Measurements from ENCODE around the gene TKT. TPM values are rescaled to one million over a fixed set of nuclear protein-coding genes. Genes with fewer than 3 reads are reported as not detected.
"Not testable (repeated sequence)": the region's sequence is repeated elsewhere in the genome, so short reads cannot be mapped to it uniquely, and the experiment has no call there.

The TKT gene
- total RNA-seq, 2 experiments from 2014 or later, result 397 to 417 TPM

DNA sequence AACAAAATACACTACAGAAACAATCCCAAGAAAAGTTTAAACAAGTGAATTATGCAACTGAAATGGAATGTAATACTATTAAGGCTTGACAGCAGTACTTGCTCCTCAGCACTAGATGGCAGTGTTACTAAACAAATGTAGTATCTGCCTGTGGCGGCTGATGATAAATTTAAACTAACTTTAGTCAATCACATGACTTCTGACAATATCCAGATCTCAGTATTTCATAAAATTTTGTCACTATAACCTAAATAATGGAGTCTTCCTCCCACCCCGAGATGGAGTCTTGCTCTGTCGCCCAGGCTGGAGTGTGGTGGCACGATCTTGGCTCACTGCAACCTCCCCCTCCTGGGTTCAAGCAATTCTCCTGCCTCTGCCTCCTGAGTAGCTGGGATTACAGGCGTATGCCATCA is 43.8 kb upstream of the TKT start:
- intact Hi-C loops (cut with micrococcal nuclease), result loop anchor here (5.0 kb wide), 1 partner anchor 193 kb away; the partner anchor contains the start of gene CACNA1D
- peaks cover 16% of the 10 kb centered on the region for H3K36me3 Mint-ChIP-seq (ENCODE audit: low read depth)
- CTCF ChIA-PET, result interaction anchor here (0.8 to 1.8 kb wide), 13 partner anchors 10 to 410 kb away, joined by 3 to 7 read pairs (median 5); no protein-coding TSS in a partner anchor
- H3K4me3 Mint-ChIP-seq; POLR2A ChIA-PET; H3K27ac Mint-ChIP-seq; H3K9me3 Mint-ChIP-seq; H3K4me1 Mint-ChIP-seq (ENCODE audit: low read depth); H3K27me3 Mint-ChIP-seq: not testable (repeated sequence)
- TF ChIP-seq CTCF (IDR thresholded peaks at IDR 0.05), result peak; percentile 87
- ATAC-seq (peak; percentile 83), DNase-seq (peak; percentile 12)

GRCh38 chr3:53295410-53295809 is 39.6 kb upstream of the TKT start:
- no peak for TF ChIP-seq CTCF (IDR thresholded peaks at IDR 0.05)
- Mint-ChIP-seq H3K4me1 (ENCODE audit: low read depth) (no peaks in the 10 kb centered on the region), H3K36me3 (ENCODE audit: low read depth) (peaks cover 8% of the 10 kb centered on the region), H3K27ac (no peak overlapping the region), H3K9me3 (no peaks in the 10 kb centered on the region), H3K4me3 (no peak overlapping the region), H3K27me3 (no peaks in the 10 kb centered on the region)
- DNase-seq, result no peak
- no peak for ATAC-seq
- ChIA-PET CTCF (interaction anchor here (1.4 kb wide), 2 partner anchors 10 to 20 kb away, joined by 3 to 4 read pairs; no protein-coding TSS in a partner anchor), POLR2A (interaction anchor here (0.6 kb wide), 1 partner anchor 41 kb away, joined by 4 read pairs; no protein-coding TSS in a partner anchor)
- intact Hi-C loops (cut with micrococcal nuclease), result loop anchor here (5.0 kb wide), 1 partner anchor 197 kb away; the partner anchor contains the start of gene CACNA1D

- intact Hi-C loops (cut with micrococcal nuclease), result no loop called here
- CTCF ChIA-PET, result no interaction called here
- no peaks in the 10 kb centered on the region for H3K9me3 Mint-ChIP-seq
- H3K27ac Mint-ChIP-seq, result peak overlapping the region; percentile 4
- H3K4me1 Mint-ChIP-seq (ENCODE audit: low read depth), result no peaks in the 10 kb centered on the region
- ATAC-seq, result no peak
- H3K4me3 Mint-ChIP-seq, result no peak overlapping the region
- TF ChIP-seq CTCF (IDR thresholded peaks at IDR 0.05), result no peak
- peaks cover 5% of the 10 kb centered on the region for H3K36me3 Mint-ChIP-seq (ENCODE audit: low read depth)
- POLR2A ChIA-PET, result no interaction called here
- no peak for DNase-seq
- no peaks in the 10 kb centered on the region for H3K27me3 Mint-ChIP-seq
Observed at GRCh38 chr3:53293867-53294266, 38.0 kb upstream of the TKT start.

DNA sequence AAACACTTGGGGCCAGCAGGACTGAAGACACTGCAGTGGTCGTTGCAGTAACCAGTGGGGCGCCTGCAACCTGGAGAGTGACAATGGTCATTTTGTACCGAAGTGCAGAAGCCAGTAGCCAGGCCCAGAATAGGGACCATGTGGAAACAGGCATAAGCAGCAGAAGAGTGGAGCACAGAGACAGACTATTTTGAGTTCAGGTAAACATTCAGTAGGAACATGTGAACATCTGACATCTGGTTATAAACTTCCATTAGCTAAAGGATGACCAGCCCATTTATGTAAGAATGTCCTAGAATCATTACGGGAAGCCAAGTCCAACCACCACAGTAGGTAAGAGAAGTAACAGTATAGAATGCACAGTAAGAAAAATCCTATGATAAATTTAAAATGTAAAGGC is 32.4 kb upstream of the TKT start:
- Mint-ChIP-seq H3K27ac (no peak overlapping the region), H3K4me1 (ENCODE audit: low read depth) (peaks cover 11% of the 10 kb centered on the region), H3K27me3 (no peaks in the 10 kb centered on the region), H3K36me3 (ENCODE audit: low read depth) (peaks cover 9% of the 10 kb centered on the region), H3K4me3 (no peak overlapping the region), H3K9me3 (no peaks in the 10 kb centered on the region)
- POLR2A ChIA-PET, result no interaction called here
- ATAC-seq, result no peak
- CTCF ChIA-PET, result interaction anchor here (0.8 to 1.4 kb wide), 6 partner anchors 10 to 174 kb away, joined by 3 to 5 read pairs (median 4); no protein-coding TSS in a partner anchor
- intact Hi-C loops (cut with micrococcal nuclease), result no loop called here
- DNase-seq, result no peak
- no peak for TF ChIP-seq CTCF (IDR thresholded peaks at IDR 0.05)

DNA sequence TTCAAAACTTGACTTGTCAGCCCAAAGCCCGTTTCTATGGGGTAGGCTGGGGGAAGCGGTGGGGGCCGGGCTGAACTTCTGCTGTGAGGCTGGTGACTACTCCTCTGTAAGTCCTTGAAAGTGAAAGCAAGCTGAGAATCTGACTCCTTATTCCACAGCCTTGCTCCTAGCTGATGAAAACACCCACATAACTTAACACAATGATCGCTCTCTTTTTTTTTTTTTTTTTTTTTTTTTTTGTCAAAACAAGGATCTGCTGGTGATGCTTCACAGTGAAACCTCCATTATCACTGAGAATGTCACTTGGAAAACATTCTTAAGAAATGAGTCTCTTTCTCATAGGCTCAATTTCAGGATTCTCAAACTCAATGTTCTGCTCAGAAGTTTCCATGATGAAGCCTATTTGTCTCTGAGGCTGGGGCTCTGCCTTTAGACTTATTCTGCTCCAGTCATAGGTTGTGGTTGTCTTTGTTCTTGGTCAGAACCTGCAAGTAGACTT is 31.4 kb upstream of the TKT start:
- peak; percentile 85 for ATAC-seq
- H3K4me1 Mint-ChIP-seq (ENCODE audit: low read depth), result peaks cover 11% of the 10 kb centered on the region
- peaks cover 6% of the 10 kb centered on the region for H3K36me3 Mint-ChIP-seq (ENCODE audit: low read depth)
- no peak for TF ChIP-seq CTCF (IDR thresholded peaks at IDR 0.05)
- ChIA-PET CTCF (interaction anchor here (0.8 to 1.4 kb wide), 7 partner anchors 9 to 173 kb away, joined by 3 to 5 read pairs (median 4); no protein-coding TSS in a partner anchor), POLR2A (interaction anchor here (1.3 kb wide), 1 partner anchor 26 kb away, joined by 3 read pairs; no protein-coding TSS in a partner anchor)
- H3K9me3 Mint-ChIP-seq, result no peaks in the 10 kb centered on the region
- intact Hi-C loops (cut with micrococcal nuclease), result no loop called here
- no peaks in the 10 kb centered on the region for H3K27me3 Mint-ChIP-seq
- H3K4me3 Mint-ChIP-seq, result no peak overlapping the region
- peak; percentile 33 for DNase-seq
- peak overlapping the region; percentile 76 for H3K27ac Mint-ChIP-seq
